Activated CD8-positive, alpha-beta memory T cell treated with anti-CD3 and anti-CD28 coated beads for 48 hours (primary cell): ENCODE measurements around the gene DLEC1.
"Not testable (repeated sequence)": the region's sequence is repeated elsewhere in the genome, so short reads cannot be mapped to it uniquely, and the experiment has no call there.

Source experiments
- DNase-seq, 3 experiments: peaks; one replicate each; pipeline ENCODE4 v3.0.0-alpha.2; 2020; ENCODE audit warnings: low read depth in 2 of 3, low spot score in 2 of 3

The DLEC1 gene

DNA sequence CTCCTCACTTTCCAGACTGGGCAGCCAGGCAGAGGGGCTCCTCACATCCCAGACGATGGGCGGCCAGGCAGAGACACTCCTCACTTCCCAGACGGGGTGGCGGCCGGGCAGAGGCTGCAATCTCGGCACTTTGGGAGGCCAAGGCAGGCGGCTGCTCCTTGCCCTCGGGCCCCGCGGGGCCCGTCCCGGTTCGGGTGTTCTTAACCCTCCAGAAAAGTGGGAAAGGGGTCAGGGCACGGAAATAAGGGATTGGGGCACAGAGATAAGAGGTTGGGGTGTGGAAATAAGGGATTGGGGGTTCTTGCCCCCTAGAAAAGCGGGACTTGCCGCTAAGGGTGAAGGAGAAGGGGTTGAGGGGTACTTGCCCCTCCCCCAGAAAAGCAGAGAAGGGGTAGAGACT, 43.3 kb downstream of the DLEC1 start:
- not testable (repeated sequence) for DNase-seq

DNA sequence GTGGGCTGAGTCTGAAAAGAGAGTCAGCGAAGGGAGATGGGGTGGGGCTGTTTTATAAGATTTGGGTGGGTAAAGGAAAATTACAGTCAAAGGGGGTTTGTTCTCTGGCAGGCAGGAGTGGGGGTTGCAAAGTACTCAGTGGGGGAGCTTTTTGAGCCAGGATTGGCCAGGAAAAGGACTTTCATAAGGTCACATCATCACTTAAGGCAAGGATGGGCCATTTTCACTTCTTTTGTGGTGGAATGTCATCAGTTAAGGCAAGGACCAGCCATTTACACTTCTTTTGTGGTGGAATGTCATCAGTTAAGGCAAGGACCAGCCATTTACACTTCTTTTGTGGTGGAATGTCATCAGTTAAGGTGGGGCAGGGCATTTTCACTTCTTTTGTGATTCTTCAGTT, 44.2 kb downstream of the DLEC1 start:
- DNase-seq = not testable (repeated sequence)

DNA sequence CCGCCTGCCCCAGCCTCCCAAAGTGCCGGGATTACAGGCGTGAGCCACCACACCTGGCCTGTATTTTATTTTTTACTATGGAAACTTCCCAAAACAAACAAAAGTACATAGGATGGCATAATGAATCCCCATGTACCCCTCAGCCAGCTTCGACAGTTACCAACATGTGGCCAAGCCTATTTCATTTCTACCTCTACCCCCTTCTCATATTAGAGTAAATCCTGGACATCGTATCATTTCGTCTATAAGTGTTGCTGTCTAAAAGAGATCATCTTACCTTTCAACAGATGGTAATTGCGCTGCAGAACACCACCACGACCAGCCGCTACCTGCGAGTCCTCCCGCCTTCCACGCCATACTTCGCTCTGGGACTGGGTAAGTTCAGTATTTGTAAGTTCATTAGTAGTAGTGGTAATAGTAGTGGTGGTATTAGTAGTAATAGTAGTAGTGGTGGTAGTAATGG, 44.9 kb downstream of the DLEC1 start:
- no peak for DNase-seq

DNA sequence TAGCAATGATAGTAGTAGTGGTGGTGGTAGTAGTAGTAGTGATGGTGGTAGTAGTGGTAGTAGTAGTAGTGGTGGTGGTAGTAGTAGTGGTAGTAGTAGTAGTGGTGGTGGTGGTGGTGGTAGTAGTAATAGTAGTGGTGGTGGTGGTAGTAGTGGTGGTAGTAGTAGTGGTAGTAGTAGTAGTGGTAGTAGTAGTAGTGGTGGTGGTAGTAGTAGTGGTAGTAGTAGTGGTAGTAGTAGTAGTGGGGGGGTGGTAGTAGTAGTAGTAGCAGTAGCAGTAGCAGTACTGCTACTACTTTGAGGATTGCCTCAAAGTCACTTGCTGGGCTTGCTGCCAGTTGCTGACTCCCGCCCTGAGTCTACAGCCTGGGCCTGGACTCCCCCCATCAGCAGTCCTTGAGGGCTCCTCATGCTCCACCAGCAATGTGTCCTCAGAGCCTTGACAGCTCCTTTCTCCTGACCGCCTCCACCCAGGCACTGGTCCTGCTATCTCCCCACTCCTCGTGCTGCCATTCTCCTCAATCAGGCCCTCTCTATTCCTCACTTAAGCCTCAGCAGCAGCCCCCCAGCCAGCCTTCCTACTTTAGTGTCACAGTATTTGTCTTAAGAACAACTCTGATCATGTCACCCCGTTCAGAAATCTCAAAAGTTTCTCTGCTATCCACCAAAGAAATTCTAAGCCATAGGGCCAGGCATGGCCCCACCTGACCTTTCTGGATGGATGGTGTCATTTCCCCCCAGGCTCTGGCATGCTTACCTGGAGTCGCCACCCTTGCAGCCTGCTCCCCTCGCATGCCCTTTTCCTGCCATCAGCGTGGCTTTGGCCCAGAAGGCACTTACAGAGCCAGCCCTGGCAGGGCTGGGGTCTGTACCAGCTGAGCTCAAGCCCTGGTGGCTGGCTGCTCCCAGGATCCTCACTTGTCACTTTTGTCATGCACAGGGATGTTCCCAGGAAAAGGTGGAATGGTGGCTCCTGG, 45.6 kb downstream of the DLEC1 start:
- no peak for DNase-seq

GRCh38 chr3:38085311-38085942, 46.4 kb downstream of the DLEC1 start:
- no peak for DNase-seq

GRCh38 chr3:38085943-38086324, 46.9 kb downstream of the DLEC1 start:
- no peak for DNase-seq

DNA sequence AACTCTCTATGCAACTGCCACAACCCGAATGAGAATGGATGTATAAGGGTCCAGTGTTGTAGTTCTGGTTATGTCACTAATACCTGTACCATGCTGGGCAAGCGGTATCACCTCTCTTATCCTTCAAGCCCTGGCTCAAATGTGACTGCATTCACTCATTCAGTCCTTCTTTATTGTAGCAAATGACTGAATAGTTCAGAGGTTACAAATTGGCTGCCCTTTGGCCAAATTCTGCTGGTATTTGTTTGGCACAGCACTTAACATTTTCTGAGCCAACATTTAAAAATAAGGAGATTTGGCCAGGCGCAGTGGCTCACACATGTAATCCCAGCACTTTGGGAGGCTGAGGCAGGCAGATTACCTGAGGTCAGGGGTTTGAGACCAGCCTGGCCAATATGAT, 47.5 kb downstream of the DLEC1 start:
- no peak for DNase-seq

DNA sequence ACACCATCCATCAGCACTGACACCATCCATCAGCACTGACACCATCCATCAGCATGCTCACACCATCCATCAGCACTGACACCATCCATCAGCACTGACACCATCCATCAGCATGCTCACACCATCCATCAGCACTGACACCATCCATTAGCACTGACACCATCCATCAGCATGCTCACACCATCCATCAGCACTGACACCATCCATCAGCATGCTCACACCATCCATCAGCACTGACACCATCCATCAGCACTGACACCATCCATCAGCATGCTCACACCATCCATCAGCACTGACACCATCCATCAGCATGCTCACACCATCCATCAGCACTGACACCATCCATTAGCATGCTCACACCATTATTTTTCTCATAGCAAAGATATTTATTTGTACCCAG, 48.3 kb downstream of the DLEC1 start:
- not testable (repeated sequence) for DNase-seq

GRCh38 chr3:38088126-38089078, 49.4 kb downstream of the DLEC1 start:
- no peak for DNase-seq

DNA sequence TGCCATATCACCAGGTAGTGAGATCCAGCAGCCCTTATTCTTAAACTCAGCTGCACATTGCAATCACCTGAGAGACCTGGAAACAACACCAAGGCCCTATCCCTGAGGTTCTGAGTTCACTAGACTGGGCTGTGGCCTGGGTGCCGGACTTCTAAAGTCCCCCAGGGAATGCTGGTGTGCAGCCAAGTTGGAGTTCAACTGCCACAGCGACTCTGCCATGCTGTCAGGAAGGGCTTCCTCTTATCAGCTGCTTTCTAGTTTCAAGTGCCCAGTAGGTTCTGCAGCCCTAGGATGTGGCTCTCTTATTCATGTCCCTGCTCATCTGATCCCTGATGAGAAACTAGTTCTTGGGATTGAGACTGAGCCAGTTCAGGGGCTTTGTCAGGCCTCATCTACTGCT, 50.2 kb downstream of the DLEC1 start:
- no peak for DNase-seq

GRCh38 chr3:38090453-38090852, 51.4 kb downstream of the DLEC1 start:
- no peak for DNase-seq

DNA sequence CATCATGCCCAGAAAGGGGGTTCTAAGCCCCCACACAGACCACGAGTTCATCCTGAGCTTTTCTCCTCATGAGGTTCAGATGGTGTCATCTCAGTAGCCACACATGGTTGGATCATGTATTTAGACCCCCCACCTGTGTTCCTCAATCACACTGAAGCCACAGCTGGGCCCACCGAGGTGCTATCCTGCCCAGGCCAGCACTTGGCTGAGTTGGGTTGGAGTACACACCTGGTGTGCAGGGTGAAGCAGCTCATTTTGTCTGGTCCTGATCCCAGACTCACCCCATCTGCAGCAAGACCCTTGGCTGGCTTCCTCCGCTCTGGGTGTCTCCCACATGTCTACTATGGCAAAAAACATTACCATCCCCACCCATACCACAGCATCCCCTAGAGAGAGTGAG, 56.0 kb downstream of the DLEC1 start:
- DNase-seq = no peak

GRCh38 chr3:38095669-38096483, 56.9 kb downstream of the DLEC1 start:
- DNase-seq = no peak

GRCh38 chr3:38097446-38098375, 58.7 kb downstream of the DLEC1 start:
- DNase-seq = no peak

- no peak for DNase-seq
These were observed 59.3 kb downstream of the DLEC1 start for GRCh38 chr3:38098376-38098723.

DNA sequence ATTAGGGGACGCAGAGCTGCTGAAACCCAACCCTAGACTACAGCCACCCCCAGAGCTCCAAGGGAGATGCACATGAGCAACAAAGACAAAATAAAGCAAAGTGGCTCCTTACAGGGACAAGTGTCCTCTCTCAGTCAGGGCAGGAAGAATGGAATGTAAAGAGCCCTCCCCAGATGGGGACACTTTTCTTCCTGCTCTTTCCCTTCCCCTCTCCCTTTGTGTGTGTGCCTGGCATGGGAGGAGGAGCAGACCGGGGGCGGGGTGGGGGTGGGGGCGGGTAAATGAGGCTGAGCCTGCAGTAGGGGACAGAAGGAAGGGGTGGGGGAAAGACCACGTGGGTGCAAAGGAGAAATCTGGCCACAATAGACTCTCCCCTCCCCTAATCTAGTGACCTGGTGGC, 60.5 kb downstream of the DLEC1 start:
- no peak for DNase-seq

DNA sequence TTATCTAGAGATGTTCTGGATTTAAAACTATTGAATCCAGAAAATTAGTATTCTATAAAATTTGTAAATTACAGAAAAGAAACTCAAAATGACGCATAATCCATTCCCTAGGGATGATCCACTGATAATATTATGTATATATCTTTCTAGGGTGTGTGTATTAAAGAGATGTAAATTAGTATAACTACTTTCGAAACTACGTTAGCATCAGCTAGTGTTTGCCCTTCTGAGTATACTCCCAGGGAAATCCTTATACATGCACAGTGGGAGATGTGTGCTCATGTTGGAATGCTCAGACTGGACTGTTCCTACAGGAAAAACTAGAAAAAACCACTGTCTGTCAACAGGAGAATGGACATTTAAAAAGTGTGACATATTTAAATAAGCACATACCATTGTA, 61.5 kb downstream of the DLEC1 start:
- no peak for DNase-seq

- DNase-seq = no peak
These were observed 62.9 kb downstream of the DLEC1 start for GRCh38 chr3:38101811-38102443.

DNA sequence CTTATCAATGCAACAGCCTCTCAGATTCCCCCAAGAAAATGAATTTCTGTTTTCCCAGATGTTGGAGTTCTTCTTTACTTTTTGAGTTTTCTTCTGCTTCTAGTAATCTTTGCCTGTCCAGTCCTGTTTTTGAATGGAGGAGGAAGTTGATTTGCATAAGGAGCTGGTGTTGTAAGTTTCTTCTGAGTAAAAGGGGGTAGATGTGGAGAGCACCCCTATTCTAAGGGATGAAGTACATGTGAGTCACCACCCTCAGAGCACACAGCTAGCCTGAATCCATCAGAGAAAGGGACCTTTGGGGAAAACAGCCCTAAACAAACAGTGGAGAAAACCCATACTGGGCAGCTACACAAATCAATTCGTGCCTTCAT, 63.4 kb downstream of the DLEC1 start:
- no peak for DNase-seq
